ENCODE measurements around the gene RBM44.

Gene RBM44

DNA sequence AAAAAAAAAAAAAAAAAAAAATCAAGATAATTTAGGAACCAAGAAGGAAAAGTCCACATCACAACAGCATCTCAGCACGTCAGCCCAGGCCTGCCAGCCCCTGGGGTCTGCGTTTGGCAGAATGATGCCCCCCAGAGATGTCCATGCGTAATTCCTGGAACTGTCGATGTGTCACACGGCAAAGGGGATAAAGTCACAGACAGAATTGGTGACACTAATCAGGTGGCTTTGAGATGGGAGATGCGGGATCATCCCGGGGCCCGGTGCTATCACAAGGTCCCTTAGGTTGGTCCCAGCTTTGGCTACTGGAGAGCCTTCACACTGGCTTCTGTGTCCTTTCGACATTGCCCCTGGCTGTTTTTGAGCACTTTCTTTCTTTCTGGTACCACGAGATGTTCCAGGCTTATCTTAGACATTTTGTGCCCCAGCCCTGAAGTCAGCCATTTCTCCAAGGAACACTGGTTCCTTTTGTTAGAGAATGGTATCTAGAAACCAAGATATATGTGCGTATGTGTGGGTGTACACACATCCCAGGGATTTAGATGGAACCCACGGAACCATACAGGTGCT, 81.5 kb downstream of the RBM44 start:
- TF ChIP-seq, protein P1, sequence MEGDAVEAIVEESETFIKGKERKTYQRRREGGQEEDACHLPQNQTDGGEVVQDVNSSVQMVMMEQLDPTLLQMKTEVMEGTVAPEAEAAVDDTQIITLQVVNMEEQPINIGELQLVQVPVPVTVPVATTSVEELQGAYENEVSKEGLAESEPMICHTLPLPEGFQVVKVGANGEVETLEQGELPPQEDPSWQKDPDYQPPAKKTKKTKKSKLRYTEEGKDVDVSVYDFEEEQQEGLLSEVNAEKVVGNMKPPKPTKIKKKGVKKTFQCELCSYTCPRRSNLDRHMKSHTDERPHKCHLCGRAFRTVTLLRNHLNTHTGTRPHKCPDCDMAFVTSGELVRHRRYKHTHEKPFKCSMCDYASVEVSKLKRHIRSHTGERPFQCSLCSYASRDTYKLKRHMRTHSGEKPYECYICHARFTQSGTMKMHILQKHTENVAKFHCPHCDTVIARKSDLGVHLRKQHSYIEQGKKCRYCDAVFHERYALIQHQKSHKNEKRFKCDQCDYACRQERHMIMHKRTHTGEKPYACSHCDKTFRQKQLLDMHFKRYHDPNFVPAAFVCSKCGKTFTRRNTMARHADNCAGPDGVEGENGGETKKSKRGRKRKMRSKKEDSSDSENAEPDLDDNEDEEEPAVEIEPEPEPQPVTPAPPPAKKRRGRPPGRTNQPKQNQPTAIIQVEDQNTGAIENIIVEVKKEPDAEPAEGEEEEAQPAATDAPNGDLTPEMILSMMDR (conservative IDR thresholded peaks at IDR 0.05; ENCODE audit: low read length) = no peak
- no peak overlapping the region for H3K4me3 ChIP-seq (ENCODE audit: low read length)
- DNase-seq (ENCODE audit: low read depth) = no peak

DNA sequence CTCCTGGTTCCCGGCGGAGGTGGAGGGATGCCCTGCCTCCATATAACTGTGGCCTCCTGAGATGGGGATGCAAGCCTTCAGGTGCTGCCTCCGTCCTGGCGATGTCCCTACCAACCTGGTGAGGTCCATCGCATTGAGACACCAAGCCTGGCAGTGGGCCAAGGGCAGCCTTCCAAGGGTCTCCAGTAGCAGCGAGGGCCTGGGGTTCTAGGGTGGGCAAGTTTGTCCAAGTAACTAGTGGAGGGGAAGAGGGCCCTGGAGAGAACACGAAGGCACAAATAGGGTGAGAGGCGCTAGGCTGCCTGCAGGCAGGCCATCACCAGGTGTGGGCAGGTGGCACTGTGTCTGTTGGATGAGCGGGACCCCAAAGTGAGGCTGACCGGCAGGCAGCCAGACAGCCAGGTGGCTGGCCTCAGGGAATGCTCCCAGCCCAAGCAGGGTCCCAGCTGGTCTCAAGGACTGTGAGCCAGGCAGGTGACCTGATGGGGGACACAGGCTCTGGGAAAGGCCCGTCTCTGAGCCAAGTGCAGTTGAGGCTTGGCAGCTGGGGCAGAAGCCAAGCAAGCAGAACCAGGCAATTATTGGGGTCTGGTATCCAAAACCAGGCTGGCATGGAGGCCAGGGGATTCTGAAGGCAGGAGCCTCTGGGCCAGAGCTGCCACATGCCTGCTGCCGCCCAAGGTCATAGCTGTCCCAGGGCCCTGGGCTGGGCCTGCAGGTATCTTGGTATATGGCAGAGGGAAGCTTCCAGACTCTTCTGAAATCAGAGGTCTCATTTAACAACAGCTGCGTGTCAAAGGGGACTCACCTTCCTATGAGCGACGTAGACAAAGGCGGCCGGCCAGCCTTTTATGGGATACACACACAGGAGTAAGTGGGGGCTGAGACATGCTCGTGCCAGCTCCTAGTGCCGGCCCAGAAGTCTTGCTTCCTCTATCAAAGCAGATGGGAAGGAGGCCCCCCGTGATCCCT, 84.2 kb downstream of the RBM44 start:
- no peak for DNase-seq (ENCODE audit: low read depth)
- TF ChIP-seq, protein P1 (conservative IDR thresholded peaks at IDR 0.05; ENCODE audit: low read length) = no peak
- no peak overlapping the region for H3K4me3 ChIP-seq (ENCODE audit: low read length)

DNA sequence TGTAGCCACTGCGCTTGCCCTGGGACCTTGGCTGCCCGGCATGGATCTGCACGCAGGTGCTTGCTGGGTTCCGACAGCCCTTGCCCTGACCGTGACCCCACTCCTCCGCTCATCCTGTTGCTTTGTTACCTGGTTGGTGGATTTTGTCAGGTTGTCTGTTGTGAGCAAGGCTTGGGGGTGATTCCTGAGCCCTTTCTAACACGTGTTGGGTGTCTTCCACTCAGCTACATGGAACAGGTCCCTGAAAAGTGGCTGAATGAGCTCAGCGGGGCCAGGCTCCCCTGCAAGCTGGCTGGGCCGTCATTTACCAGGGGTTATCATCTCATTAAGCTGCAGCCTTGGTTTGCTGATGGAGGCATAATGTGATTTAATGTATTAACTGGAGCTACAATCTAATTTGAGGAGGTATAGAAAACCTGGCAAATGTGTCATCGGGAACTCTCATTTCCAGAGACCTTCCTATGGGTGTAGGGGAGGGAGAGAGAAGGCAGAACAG, 85.4 kb downstream of the RBM44 start:
- no peak overlapping the region for H3K4me3 ChIP-seq (ENCODE audit: low read length)
- DNase-seq (ENCODE audit: low read depth) = no peak
- TF ChIP-seq, protein P1 (conservative IDR thresholded peaks at IDR 0.05; ENCODE audit: low read length) = no peak

DNA sequence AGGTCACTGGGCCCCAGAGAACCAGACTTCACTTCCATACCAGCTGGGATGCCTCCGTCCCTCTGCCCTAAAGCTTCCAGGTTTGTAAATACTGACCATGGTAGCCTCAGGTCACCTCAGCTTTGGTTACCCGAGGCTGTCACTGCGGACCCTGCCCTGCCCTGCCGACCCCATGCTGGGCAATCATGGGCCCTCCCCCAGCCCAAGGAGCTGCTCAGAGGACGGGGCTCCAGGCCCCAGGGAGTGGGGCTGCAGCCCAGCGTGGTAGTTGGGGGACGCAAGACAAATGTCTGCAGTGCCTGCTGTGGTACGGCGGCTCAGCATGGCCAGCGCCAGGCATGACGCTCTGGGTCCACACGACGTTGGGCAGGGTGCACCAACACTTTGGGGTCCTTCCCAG, 86.1 kb downstream of the RBM44 start:
- TF ChIP-seq, protein P1 (conservative IDR thresholded peaks at IDR 0.05; ENCODE audit: low read length) = no peak
- no peak overlapping the region for H3K4me3 ChIP-seq (ENCODE audit: low read length)
- DNase-seq (ENCODE audit: low read depth) = no peak

DNA sequence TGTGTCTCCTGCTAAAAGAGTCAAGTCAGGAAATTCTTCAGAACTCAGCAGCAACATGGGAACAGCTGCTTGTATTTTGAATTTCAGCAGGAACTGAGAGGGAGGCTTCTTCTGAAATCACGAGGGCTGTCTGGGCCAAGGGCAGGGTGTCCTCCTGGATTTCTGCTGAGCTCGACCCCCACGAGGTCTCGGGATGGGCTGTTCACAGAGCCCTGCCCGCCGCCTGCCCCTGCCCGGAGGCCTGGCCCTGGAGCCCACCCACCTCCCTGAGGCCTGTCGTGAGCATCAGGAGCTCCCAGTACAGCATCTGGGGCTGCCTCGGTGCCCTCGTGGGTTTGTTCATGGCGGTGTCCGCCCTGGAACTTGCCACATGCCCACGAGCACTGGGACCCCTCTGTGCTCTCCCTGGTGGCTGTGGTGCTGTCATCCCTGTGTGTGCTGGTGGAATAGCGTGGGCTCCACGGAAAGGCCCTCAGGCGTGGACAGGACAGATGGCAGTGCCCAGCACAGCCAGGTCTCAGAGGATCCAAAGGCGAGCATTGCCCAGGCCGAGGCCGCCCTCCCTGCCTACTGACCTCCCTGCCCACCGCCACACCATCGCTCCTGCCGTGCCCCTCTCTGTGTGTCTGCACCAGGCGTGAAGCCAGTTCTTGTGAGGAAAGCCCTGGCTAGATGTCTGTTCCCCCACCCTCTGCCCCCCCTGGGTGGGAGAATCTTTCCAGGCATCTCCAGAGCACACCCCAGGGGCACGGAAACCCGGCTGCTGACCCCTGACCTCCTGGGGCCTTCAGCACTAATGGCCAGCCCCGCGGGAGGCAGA, 86.7 kb downstream of the RBM44 start:
- no peak for DNase-seq (ENCODE audit: low read depth)
- H3K4me3 ChIP-seq (ENCODE audit: low read length) = no peak overlapping the region
- TF ChIP-seq, protein P1 (conservative IDR thresholded peaks at IDR 0.05; ENCODE audit: low read length) = no peak

DNA sequence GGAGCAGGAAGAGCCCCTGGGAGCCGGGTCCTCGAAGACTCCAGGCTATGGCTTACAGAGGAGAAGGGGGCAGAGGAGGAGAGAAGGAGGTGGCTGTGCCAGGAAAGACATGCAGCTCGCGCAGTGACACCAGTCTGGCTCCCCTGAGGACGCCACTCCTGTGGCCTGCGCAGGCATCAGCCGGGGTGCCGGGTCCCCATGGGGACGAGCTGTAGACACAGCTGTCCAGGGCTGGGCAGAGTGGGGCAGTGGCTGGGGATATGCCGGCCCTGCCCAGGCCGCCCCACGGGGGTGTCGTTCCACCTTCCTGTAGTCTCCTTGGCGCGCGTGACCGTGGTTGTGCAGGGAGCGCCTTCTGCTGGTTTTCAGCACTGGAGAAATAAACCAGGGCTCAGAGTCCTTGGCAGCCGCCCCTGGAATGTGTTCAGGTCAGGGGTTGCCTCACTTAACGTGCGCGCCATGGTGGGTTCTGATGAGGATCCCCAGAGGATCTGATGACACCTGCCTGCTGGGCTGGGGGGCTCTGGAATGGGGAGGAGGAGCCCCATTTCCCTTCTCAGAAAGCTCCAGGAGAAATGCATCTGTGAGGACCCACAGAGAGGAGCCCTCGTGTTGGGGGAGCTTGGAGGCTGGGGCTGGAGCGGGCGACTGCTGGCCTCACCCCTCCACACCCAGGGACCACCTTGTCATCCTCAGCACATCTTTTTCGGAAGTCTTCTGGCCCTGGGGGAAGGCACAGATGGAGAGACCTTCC, 87.5 kb downstream of the RBM44 start:
- TF ChIP-seq, protein P1 (conservative IDR thresholded peaks at IDR 0.05; ENCODE audit: low read length) = no peak

More for the DNA sequence above, 87.5 kb downstream of the RBM44 start:
- no peak for DNase-seq (ENCODE audit: low read depth)
- no peak overlapping the region for H3K4me3 ChIP-seq (ENCODE audit: low read length)
